Measurements from ENCODE around the gene POLK.

POLK gene

GRCh38 chr5:75507841-75508240 lies 3.9 kb upstream of the POLK start:
- TF ChIP-seq, protein P1, sequence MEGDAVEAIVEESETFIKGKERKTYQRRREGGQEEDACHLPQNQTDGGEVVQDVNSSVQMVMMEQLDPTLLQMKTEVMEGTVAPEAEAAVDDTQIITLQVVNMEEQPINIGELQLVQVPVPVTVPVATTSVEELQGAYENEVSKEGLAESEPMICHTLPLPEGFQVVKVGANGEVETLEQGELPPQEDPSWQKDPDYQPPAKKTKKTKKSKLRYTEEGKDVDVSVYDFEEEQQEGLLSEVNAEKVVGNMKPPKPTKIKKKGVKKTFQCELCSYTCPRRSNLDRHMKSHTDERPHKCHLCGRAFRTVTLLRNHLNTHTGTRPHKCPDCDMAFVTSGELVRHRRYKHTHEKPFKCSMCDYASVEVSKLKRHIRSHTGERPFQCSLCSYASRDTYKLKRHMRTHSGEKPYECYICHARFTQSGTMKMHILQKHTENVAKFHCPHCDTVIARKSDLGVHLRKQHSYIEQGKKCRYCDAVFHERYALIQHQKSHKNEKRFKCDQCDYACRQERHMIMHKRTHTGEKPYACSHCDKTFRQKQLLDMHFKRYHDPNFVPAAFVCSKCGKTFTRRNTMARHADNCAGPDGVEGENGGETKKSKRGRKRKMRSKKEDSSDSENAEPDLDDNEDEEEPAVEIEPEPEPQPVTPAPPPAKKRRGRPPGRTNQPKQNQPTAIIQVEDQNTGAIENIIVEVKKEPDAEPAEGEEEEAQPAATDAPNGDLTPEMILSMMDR (IDR thresholded peaks at IDR 0.05; ENCODE audit: insufficient read depth, low read length, poor library complexity, severe bottlenecking), result no peak
- Histone ChIP-seq H3K27me3 (replicated peaks; ENCODE audit: control insufficient read depth, insufficient read depth, low read length) (no peaks in the 10 kb centered on the region), H3K4me3 (replicated peaks; ENCODE audit: low read depth, low read length) (no peak overlapping the region), H3K36me3 (ENCODE audit: control insufficient read depth, insufficient read depth, low read length) (no peaks in the 10 kb centered on the region)
- no peak for DNase-seq (ENCODE audit: extremely low read depth, insufficient read length)

GRCh38 chr5:75509546-75509945 lies 2.1 kb upstream of the POLK start:
- no peak for DNase-seq (ENCODE audit: extremely low read depth, insufficient read length)
- Histone ChIP-seq H3K4me3 (replicated peaks; ENCODE audit: low read depth, low read length) (peak overlapping the region; percentile 98), H3K36me3 (ENCODE audit: control insufficient read depth, insufficient read depth, low read length) (no peaks in the 10 kb centered on the region), H3K27me3 (replicated peaks; ENCODE audit: control insufficient read depth, insufficient read depth, low read length) (no peaks in the 10 kb centered on the region)
- TF ChIP-seq, protein P1 (IDR thresholded peaks at IDR 0.05; ENCODE audit: insufficient read depth, low read length, poor library complexity, severe bottlenecking), result no peak

- Histone ChIP-seq H3K4me3 (replicated peaks; ENCODE audit: low read depth, low read length) (peak overlapping the region; percentile 98), H3K27me3 (replicated peaks; ENCODE audit: control insufficient read depth, insufficient read depth, low read length) (no peaks in the 10 kb centered on the region), H3K36me3 (ENCODE audit: control insufficient read depth, insufficient read depth, low read length) (no peaks in the 10 kb centered on the region)
- TF ChIP-seq, protein P1 (IDR thresholded peaks at IDR 0.05; ENCODE audit: insufficient read depth, low read length, poor library complexity, severe bottlenecking), result no peak
- DNase-seq (ENCODE audit: extremely low read depth, insufficient read length), result no peak
Observed at GRCh38 chr5:75509956-75510355, 1.7 kb upstream of the POLK start.

GRCh38 chr5:75510417-75510835 lies 1.3 kb upstream of the POLK start:
- no peak for DNase-seq (ENCODE audit: extremely low read depth, insufficient read length)
- peak overlapping the region; percentile 98 for H3K4me3 ChIP-seq (replicated peaks; ENCODE audit: low read depth, low read length)
- TF ChIP-seq, protein P1 (IDR thresholded peaks at IDR 0.05; ENCODE audit: insufficient read depth, low read length, poor library complexity, severe bottlenecking), result no peak

DNA sequence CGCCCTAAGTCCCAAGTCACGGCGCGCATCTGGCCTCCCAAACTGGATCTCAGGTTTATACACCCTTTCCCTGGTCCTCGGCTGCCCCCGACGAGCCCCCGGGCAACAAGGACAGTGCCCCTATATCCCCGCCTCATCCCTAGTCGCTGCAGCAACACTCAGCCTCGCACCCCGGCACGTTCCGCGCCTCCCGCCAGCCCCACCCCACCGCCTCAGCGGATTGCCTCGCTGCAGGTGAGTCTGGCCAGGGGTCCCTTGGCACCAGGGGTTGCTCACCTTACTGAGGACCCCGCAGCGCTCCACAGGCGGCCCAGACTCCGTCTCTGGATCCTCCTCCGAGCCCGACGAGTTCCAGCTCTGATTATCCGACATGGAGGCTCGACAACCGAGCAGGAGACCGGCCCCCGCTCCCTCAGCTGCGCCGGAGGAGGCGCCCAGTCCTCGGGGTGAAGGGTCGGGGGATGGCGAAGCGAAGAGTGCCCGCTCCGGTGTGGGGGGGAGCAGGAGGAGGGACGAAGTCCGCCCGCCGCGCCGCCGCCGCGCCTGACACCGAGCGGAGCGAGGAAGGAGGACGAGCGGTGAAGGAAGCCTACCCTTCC lies 756 bp upstream of the POLK start:
- Histone ChIP-seq H3K4me3 (replicated peaks; ENCODE audit: low read depth, low read length) (peak overlapping the region; percentile 98), H3K36me3 (ENCODE audit: control insufficient read depth, insufficient read depth, low read length) (no peaks in the 10 kb centered on the region), H3K27me3 (replicated peaks; ENCODE audit: control insufficient read depth, insufficient read depth, low read length) (no peaks in the 10 kb centered on the region)
- DNase-seq (ENCODE audit: extremely low read depth, insufficient read length), result peak; percentile 65
- TF ChIP-seq, protein P1 (IDR thresholded peaks at IDR 0.05; ENCODE audit: insufficient read depth, low read length, poor library complexity, severe bottlenecking), result no peak

More at GRCh38 chr5:75510417-75510835, 1.3 kb upstream of the POLK start:
- Histone ChIP-seq H3K36me3 (ENCODE audit: control insufficient read depth, insufficient read depth, low read length) (no peaks in the 10 kb centered on the region), H3K27me3 (replicated peaks; ENCODE audit: control insufficient read depth, insufficient read depth, low read length) (no peaks in the 10 kb centered on the region)
